ENCODE results near the gene RASA3. TPM values are rescaled to one million over a fixed set of nuclear protein-coding genes. Genes with fewer than 3 reads are reported as not detected.
"Not testable (repeated sequence)": the region's sequence is repeated elsewhere in the genome, so short reads cannot be mapped to it uniquely, and the experiment has no call there.

The RASA3 gene
- total RNA-seq, 1 donor from 2014 or later, result 23.7 TPM

DNA sequence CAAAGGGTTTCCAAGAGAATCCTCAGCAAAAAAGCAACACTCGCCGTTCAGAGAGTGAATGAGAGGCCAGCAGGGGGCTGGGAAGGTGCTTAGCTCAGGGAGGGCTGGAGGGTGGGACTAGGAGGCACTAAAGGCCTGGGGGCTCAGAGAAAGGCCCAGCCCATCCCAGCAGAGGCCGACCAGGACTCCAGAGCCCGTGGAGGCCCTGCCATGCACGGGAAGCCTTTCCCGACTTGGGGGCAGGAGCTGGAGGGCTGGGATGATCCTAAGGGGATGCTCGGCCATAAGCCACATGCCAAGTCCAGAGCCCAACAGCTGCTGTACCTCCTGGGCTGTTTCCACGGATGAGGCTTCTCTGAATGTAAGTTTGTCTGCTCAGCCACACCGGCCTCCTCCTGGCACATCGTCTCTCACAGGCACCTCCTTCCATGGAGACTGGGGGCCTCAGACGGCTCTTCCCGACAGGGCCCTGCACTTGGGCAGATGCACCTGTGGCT is 19.5 kb downstream of the RASA3 start:
- peak; percentile 65 for DNase-seq

DNA sequence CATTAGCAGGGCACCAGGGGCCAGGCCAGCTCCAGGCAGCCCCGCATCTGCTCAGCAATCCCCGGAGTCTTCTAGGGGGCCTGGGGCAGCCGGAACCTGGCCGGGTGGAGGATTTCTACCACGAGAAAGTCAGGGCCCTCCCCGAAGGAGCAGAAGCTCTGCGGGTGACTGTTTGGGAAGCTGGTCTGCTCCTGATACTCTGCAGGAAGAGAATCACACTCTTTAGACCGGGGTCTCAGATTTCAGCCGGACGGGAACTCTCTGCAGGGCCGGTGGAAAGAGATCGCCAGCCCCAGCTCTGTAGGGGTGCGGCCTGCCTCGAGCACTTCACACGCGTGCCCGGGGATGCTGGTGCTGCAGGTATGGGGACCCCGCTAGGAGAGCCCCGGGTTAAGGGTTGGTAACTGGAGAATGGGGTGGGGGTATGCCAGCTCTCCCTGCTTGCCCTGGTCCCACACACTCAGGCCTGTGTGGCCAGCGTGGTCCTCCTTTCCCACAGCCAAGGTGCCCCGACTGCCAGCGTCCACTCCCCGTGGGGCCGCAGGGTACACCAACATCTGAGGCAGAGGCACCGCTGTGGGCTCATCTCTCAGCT is 20.1 kb downstream of the RASA3 start:
- peak; percentile 61 for DNase-seq

DNA sequence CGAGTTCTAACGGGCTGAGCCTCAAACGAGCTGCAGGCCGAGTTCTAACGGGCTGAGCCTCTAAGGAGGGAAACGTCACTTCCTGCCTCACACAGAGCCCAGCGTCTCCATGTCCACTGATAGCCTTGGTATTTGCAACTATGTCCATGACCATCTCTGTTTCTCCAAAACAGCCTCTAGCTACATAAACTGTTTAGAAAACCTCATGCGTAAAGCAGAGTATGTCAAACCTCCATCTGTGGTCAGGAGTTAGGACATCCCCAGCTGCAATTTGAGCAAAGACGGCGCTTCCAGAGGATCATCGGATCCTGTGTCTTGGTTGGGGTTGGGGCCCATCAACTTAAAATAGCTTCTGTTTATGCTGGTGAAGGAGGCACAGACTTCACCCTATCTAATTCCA is 20.8 kb downstream of the RASA3 start:
- peak; percentile 67 for DNase-seq

- DNase-seq, result not testable (repeated sequence)
These were observed 21.6 kb downstream of the RASA3 start for GRCh38 chr13:114110830-114111189.

DNA sequence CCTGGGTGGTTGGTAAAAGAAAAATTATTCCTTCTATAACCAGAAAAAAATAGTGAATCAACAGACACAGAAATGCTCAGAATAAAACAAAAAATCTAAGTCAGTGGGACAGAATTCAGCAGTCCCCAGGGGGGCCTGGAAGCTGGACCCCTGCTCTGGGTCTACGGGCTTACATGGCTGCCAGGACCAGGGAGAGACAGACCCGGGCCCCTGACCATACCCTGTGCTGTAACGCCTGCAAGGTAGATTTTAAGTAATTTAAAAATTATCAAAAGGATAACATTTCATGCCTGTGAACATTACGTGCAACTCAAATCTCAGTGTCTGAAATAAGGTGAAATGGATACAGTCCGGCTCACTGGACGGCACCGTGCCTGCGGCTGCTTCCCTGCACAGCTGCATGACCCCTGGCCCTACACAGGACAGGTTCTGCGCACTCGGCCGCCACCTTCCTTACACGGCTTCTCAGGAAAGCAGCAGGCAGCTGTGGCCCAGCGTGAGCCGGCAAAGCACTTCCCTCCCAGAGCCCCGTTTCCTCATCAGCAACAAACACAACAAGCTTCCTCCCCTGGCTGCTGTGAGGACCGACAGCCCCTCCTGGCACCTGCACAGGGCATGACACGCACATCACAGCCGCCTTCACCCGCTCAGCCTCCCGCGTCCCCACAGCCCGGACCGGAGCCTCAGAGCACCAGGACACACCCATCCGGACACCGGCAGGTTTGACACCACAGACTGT is 22.2 kb downstream of the RASA3 start:
- peak; percentile 62 for DNase-seq

- peak; percentile 70 for DNase-seq
These were observed 22.8 kb downstream of the RASA3 start for GRCh38 chr13:114109641-114110041.

- DNase-seq, result no peak
These were observed 23.5 kb downstream of the RASA3 start for GRCh38 chr13:114108894-114109293.

DNA sequence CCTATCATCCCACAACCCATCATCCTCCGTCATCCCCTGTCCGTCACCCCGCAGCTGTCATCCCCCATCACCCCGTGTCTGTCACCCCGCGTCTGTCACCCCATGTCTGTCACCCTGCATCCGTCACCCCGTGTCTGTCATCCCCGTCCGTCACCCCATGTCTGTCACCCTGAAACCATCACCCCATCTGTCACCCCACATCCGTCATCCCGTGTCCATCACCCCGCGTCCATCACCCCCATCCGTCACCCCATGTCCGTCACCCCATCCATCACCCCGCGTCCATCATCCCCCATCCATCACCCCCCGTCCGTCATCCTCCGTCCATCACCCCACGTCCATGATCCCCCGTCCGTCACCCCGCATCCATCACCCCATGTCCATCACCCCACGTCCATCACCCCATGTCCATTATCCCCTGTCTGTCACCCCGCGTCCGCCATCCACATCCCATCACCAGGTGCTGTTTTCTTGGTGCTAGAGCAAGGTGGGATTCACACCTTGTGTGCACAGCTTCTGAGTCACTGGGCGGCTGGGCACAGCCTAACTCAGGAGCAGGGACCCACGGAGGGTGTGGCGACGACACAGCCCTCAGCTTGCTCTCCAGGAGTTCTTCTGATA is 24.2 kb downstream of the RASA3 start:
- DNase-seq, result no peak

DNA sequence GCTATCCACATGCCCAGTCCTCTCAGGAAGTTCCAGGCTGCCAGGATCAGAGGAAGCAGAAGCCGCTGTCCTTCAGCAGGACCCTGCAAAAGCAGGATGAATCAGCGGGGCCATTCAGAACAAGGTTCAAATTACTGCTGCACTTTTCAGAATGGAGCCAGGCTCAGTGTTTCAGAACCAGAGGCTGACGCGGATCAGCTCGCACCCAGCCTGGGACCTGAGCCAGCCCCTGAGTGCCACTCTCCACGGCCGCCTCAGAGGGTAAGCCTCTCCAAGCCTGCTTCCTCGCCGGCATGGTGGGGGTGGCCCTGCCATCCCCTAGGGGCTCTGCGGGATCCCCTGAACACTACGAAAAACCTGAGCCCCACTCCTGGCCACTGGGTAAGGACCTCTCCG is 24.7 kb downstream of the RASA3 start:
- peak; percentile 84 for DNase-seq

- no peak for DNase-seq
These were observed 25.3 kb downstream of the RASA3 start for GRCh38 chr13:114106991-114107685.

DNA sequence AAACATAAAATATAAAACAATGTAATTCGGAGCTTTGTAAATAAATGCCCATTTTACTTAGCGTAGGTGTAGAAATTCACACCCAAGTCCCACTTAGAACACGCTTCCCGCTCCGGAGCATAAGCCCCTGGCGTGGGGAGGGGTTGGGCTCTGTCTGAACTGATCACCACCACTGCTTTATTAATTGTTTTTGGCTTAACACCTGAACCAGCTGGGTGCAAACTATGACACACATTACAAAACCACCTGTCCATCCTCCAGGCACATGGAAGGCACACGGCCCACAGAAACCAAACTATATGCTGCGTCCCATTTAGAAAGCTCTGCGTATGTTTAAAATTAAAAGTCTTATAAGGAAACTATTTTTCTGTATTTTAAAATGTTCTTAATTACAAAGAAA is 25.9 kb downstream of the RASA3 start:
- DNase-seq, result no peak

GRCh38 chr13:114105521-114106225 is 26.8 kb downstream of the RASA3 start:
- no peak for DNase-seq

DNA sequence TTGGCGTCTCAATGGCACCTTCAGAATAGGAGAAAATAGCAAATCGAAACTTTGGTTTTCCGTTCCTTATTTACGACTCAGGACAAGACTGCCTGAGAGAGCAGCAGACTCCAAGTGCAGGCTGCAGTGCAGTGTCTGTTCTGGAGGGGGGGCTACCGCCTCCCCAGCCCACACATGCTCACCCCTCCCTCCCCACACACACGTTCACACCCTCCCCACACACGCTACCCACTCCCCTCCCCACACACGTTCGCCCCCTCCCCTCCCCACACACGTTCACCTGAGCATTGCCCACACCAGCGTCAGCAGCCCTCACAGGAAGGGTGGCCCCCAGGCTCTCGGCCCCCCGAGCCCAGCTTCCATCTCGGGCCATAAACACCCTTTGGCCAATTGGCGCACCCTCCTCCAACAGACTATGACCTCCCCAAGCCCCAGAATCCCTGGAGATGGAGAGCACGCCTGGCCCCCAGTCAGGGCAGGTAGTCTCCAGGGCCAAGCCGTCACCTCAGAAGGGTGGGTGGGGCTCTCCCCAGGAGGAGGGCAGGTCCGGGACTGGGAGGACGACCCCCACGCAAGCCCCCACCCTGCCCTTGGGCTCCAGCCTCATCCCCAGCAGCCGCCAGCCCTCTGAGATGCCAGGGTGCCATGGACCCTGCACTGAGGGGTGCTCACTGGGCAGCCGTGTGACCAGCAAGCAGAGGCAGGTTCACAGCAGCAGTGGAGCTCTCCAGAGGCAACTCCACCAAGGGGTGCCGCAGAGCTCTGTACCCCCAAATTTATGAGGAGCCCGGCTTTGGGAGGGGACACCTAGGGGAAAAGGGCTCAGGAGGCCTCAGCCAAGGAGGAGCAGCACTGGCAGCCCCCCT is 27.5 kb downstream of the RASA3 start:
- DNase-seq, result no peak

- no peak for DNase-seq
These were observed 28.4 kb downstream of the RASA3 start for GRCh38 chr13:114103801-114104654.

- not testable (repeated sequence) for DNase-seq
These were observed 29.2 kb downstream of the RASA3 start for GRCh38 chr13:114103289-114103621.

DNA sequence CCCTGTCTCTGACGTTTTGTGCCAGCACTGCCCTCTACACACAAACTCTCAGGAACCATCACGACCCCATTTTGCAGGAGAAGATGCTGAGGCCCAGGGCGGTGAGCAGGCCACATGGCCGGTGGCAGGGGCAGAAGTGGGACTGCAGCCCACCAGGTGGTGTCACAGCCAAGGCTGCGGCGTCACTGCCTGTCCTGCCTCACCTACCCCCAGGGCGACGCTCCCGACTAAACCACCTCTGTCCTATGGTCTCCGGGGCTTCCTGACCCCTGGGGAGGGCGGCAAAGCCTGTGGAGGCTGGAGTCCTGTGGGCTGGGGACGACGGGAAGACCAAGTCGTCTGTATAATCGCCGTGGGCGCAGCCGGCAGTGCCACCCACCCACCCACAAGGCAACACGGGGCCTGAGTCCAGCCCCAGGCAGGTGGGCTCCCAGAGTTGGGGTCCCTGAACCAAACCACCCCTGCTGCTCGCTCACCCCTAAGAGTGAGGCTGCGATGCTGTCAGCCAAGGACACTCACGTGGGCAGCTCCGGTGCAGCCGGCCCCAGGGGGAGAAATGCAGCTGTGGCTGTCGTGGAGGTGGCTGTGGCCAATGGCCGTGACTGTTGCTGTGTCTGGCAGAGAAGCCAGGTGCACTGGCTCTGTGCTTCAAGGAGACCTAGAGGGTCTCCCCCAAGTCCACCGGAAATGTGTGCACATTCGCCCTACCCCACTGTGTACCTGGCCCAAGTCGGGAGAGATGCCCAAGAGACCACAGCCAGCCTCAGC is 29.7 kb downstream of the RASA3 start:
- DNase-seq, result no peak

DNA sequence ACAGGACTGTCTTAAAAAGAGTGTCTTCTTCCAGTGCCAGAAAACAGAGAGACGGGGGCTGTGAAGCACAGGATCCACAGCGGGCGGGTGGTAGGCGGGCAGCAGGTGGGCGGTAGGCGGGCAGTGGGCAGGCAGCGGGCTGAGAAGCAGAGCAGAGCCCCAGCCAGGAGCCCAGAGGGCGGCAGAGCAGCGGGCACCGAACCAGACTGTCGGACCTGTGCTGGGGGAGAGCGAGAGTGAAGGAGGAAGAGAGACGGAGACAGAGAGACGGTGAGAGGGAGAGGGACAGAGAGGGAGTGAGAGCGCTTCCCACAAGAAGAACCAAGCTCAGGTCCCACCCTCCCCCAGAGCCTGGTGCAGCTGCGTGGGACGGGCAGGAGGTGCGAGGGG is 30.3 kb downstream of the RASA3 start:
- DNase-seq, result no peak

DNA sequence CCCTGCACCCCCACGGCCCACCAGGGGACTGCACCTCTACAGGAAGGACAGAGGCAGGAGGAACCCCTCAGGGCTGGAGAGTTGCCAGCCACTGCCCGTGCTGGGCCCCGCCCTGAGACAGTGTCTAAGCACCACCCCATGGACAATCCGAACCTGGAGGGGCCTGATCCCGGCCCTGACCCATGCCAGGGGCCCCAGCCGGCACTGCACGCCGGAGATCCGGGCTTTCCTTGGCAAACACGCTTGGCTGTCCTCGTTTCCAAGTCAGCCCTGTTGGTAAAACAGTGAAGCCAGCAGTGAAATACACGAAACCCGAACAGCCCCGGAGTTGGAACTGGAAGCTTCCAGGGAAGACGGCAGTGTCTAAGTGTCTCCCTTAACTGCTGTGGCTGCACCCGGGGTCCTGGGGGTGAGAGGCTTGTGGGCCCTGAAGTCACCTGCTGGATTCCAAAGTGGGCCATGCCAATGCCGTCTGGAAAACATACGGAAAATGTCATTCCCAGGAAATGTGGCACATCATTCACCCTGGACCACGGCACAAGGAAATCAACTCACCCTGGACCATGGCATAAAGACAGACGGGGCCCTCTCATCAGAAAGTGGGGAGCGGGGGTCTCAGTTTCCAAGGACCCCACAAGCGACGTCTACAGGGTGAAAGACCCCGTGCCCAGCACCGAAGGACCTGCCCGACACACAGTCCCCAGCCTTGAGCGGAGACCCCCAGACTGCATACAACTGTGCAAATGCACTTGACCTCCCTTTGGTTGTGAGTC is 30.9 kb downstream of the RASA3 start:
- peak; percentile 61 for DNase-seq

All from tongue (tissue), 2 donors.